Thoracic aorta (tissue), 2 donors: ENCODE data around the gene YWHAG. TPM values are rescaled to one million over a fixed set of nuclear protein-coding genes. Genes with fewer than 3 reads are reported as not detected.
"Not testable (repeated sequence)": the region's sequence is repeated elsewhere in the genome, so short reads cannot be mapped to it uniquely, and the experiment has no call there.

ENCODE experiments used
- ATAC-seq: fragments of 150-250 bp; one replicate; pipeline ENCODE4 v1.8.0; 2017; ENCODE audit warnings: low read depth; ENCODE audit not compliant: insufficient number of reproducible peaks, low FRiP score
- DNase-seq: peaks from one replicate; pipeline ENCODE4 v3.0.0-alpha.2; 2020; ENCODE audit warnings: low spot score
- H3K27ac ChIP-seq, 2 donors: fragments of 200-600 bp; sonication (generic); 1 replicate in 1 of 2; 2 replicates in 1 of 2; pipeline ENCODE4 v1.5.1; 2016; ENCODE audit warnings: mild to moderate bottlenecking in 2 of 2, moderate library complexity in 2 of 2
- H3K27me3 ChIP-seq: fragments of 200-600 bp; sonication (generic); replicated peaks from 2 replicates; pipeline ENCODE4 v1.6.0; 2016; ENCODE audit warnings: mild to moderate bottlenecking; ENCODE audit not compliant: insufficient read depth
- H3K36me3 ChIP-seq: fragments of 200-600 bp; sonication (generic); one replicate; pipeline ENCODE4 v1.5.1; 2016
- H3K4me1 ChIP-seq, 2 donors: fragments of 200-600 bp; sonication (generic); 1 replicate in 1 of 2; 2 replicates in 1 of 2; pipeline versions ENCODE4 v1.5.1 to v1.6.0; 2016; ENCODE audit warnings: low read depth in 2 of 2, mild to moderate bottlenecking in 1 of 2; ENCODE audit not compliant: control insufficient read depth in 1 of 2
- H3K4me3 ChIP-seq: fragments of 200-600 bp; sonication (generic); 2 replicates; pipeline ENCODE4 v1.5.1; 2016; ENCODE audit warnings: mild to moderate bottlenecking
- H3K9me3 ChIP-seq: fragments of 200-600 bp; sonication (generic); 2 replicates; pipeline ENCODE4 v1.5.1; 2016
- total RNA-seq, 2 donors: library from RNA; depleted of rRNA; stranded (reverse); fragments of >200 nt; gene quantifications; one replicate each; pipeline versions ENCODE4 v1.1.0 to v1.2.3, GENCODE V29; 2016
- TF ChIP-seq, protein P1 (sequence below): fragments of 200-600 bp; sonication (generic); IDR thresholded peaks from one replicate; pipeline ENCODE4 v1.5.1; 2019; ENCODE audit warnings: antibody characterized with exemption

Gene YWHAG
- total RNA-seq, 2 donors from 2014 or later = 63.2 to 129 TPM

GRCh38 chr7:76296743-76297740 lies 61.7 kb downstream of the YWHAG start:
- Histone ChIP-seq H3K27me3 (no peaks in the 10 kb centered on the region), H3K4me3 (peak overlapping the region; percentile 15), H3K9me3 (no peaks in the 10 kb centered on the region), H3K4me1 (peaks cover 47 to 74% of the 10 kb centered on the region in 2 donors), H3K36me3 (no peaks in the 10 kb centered on the region), H3K27ac (peak overlapping the region; percentile 95 to 98)
- DNase-seq (no peak), ATAC-seq (peak; percentile 53)
- TF ChIP-seq, protein P1, sequence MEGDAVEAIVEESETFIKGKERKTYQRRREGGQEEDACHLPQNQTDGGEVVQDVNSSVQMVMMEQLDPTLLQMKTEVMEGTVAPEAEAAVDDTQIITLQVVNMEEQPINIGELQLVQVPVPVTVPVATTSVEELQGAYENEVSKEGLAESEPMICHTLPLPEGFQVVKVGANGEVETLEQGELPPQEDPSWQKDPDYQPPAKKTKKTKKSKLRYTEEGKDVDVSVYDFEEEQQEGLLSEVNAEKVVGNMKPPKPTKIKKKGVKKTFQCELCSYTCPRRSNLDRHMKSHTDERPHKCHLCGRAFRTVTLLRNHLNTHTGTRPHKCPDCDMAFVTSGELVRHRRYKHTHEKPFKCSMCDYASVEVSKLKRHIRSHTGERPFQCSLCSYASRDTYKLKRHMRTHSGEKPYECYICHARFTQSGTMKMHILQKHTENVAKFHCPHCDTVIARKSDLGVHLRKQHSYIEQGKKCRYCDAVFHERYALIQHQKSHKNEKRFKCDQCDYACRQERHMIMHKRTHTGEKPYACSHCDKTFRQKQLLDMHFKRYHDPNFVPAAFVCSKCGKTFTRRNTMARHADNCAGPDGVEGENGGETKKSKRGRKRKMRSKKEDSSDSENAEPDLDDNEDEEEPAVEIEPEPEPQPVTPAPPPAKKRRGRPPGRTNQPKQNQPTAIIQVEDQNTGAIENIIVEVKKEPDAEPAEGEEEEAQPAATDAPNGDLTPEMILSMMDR = no peak

- H3K4me3 ChIP-seq = peak overlapping the region; percentile 67
- peak; percentile 61 for ATAC-seq
- H3K4me1 ChIP-seq = peaks cover 46 to 65% of the 10 kb centered on the region in 2 donors
- H3K27ac ChIP-seq = peak overlapping the region; percentile 95 to 98
- H3K27me3 ChIP-seq = no peaks in the 10 kb centered on the region
- no peaks in the 10 kb centered on the region for H3K36me3 ChIP-seq
- H3K9me3 ChIP-seq = no peaks in the 10 kb centered on the region
- TF ChIP-seq, protein P1 = no peak
- peak; percentile 95 for DNase-seq
Measured at GRCh38 chr7:76294344-76295024, 64.3 kb downstream of the YWHAG start.

DNA sequence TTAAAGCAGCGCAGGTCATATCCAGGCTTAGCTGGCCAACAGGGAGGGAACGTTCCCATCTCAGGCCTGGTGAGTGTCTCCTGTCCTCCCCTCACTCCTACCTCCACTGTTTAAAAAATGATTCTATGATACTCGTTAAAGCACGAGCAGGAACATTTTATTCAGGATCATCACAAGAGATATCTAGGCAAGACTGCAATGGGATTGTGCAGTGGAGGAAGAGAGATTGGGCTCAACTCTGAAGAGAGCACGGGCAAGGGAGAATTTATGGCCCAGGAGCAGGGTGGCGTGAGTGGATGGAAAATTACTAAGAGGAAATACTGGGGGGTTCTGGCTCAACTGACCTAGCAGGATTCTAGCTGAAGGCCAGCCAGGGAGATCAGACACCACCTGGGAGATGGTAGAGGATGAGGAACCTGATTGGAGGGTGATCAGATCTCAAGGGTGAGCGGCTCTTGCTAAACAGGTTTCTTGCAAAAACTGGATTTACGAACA lies 65.3 kb downstream of the YWHAG start:
- DNase-seq (no peak), ATAC-seq (no peak)
- no peak overlapping the region for H3K4me3 ChIP-seq
- peak overlapping the region; percentile 95 to 98 for H3K27ac ChIP-seq
- H3K9me3 ChIP-seq = no peaks in the 10 kb centered on the region
- H3K27me3 ChIP-seq = no peaks in the 10 kb centered on the region
- H3K36me3 ChIP-seq = no peaks in the 10 kb centered on the region
- H3K4me1 ChIP-seq = peaks cover 46 to 63% of the 10 kb centered on the region in 2 donors
- TF ChIP-seq, protein P1 = no peak

- H3K4me1 ChIP-seq = peaks cover 46 to 60% of the 10 kb centered on the region in 2 donors
- H3K27me3 ChIP-seq, ATAC-seq, H3K9me3 ChIP-seq, DNase-seq, H3K36me3 ChIP-seq: not testable (repeated sequence)
- peak overlapping the region; percentile 95 to 98 for H3K27ac ChIP-seq
- peak overlapping the region; percentile 62 for H3K4me3 ChIP-seq
Measured at GRCh38 chr7:76292911-76293310, 65.9 kb downstream of the YWHAG start.

DNA sequence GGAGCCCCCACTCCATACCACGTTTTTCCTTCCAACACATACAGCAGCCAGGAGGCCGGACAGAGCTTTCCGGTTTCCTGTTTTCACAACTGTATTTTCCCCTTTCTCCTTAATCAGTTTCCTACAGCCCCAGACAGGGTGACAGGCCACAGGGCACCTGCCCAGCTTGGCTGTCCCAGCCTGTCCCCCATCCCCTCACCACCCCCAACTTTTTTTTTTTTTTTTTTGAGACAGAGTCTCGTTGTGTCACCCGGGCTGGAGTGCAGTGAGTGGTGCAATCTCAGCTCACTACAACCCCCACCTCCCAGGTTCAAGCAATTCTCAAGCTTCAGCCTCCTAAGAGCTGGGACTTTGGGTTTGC lies 66.6 kb downstream of the YWHAG start:
- no peak for DNase-seq
- Histone ChIP-seq H3K27ac (peak overlapping the region; percentile 95 to 98), H3K36me3 (no peaks in the 10 kb centered on the region), H3K9me3 (no peaks in the 10 kb centered on the region), H3K4me3 (peak overlapping the region; percentile 62), H3K4me1 (peaks cover 42 to 54% of the 10 kb centered on the region in 2 donors), H3K27me3 (no peaks in the 10 kb centered on the region)
- TF ChIP-seq, protein P1 = no peak
- peak; percentile 15 for ATAC-seq
